ENCODE results near the gene KRTAP9-3. TPM values are rescaled to one million over a fixed set of nuclear protein-coding genes. Genes with fewer than 3 reads are reported as not detected.
"Not testable (repeated sequence)": the region's sequence is repeated elsewhere in the genome, so short reads cannot be mapped to it uniquely, and the experiment has no call there.

Gene KRTAP9-3, protein sequence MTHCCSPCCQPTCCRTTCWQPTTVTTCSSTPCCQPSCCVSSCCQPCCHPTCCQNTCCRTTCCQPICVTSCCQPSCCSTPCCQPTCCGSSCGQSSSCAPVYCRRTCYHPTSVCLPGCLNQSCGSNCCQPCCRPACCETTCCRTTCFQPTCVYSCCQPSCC
- total RNA-seq: not detected
- not detected for polyA plus RNA-seq
- long read RNA-seq, donor 1: 0 reads
- long read RNA-seq, donor 2: 0 reads
- long read RNA-seq, donor 3: 0 reads
- long read RNA-seq, donor 4: 0 reads
- long read RNA-seq, donor 5: 0 reads
- long read RNA-seq, donor 6: 0 reads
- long read RNA-seq, donor 7: 0 reads
- long read RNA-seq, donor 8: 0 reads
- long read RNA-seq, donor 9: 0 reads
- long read RNA-seq, donor 10: 0 reads

DNA sequence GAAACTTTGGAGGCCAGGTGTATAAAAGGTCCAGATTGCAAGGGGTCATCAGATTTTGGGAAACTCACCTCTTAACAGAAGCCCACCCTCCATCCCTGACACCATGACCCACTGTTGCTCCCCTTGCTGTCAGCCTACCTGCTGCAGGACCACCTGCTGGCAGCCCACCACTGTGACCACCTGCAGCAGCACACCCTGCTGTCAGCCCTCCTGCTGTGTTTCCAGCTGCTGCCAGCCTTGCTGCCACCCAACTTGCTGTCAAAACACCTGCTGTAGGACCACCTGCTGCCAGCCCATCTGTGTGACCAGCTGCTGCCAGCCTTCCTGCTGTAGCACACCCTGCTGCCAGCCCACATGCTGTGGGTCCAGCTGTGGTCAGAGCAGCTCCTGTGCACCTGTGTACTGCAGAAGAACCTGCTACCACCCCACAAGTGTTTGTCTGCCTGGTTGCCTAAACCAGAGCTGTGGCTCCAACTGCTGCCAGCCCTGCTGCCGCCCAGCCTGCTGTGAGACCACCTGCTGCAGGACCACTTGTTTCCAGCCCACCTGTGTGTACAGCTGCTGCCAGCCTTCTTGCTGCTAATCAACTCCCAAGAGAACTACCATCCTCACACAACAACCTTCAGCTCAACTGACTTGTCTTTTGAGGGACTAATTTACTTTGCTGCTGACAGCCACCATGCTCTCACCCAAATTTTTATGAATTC lies at the start of gene KRTAP9-3:
KRTAP9-3 (plus strand) TSS at position 51 of the 707 bp plus-strand sequence; CDS start at position 104, 53 bp downstream.
- H3K27ac ChIP-seq; intact Hi-C loops (cut with DNase I; ENCODE audit: low total_unique reads); H3K4me3 ChIP-seq; H3K9me3 ChIP-seq; H3K36me3 ChIP-seq; H3K4me1 ChIP-seq; DNase-seq: not testable (repeated sequence)
- H3K27me3 ChIP-seq: peaks cover 0 to 16% (median 11%) of the 10 kb centered on the region in 3 donors
- 81 to 100% (median 85%) methylated on average over 1 of the region's 1 CpG for WGBS, 5 donors

DNA sequence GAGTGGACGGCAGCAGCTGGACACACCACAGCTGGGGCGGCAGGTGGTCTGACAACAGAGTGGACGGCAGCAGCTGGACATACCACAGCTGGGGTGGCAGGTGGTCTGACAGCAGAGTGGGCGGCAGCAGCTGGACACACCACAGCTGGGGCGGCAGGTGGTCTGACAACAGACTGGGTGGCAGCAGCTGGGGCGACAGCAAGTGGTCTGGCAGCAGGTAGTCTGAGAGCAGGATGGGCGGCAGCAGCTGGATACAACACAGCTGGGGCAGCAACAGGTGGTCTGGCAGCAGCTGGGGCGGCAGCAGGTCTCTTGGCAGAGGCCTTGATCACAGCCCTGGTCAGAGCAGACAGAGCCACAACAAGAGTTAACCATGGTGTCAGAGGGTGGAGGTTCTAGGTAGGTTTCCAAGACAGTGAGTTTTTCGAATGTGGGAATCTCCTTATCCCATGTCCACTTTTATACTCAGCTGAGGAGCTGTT lies 47.7 kb upstream of the KRTAP9-3 start, which contains the start of gene KRTAP4-1:
KRTAP4-1 (minus strand) TSS at position 432 of the 482 bp plus-strand sequence; CDS start at position 375, 57 bp downstream.
- Histone ChIP-seq H3K27me3 (peaks cover 0 to 16% (median 9%) of the 10 kb centered on the region in 3 donors), H3K4me1 (no peaks in the 10 kb centered on the region), H3K9me3 (no peaks in the 10 kb centered on the region), H3K36me3 (no peaks in the 10 kb centered on the region), H3K4me3 (no peak within 1 kb of the TSS), H3K27ac (no peak within 1 kb of the TSS)
- no peak for DNase-seq
- intact Hi-C loops (cut with DNase I; ENCODE audit: low total_unique reads): no loop called here
- no peak for TF ChIP-seq POLR2A (IDR thresholded peaks at IDR 0.05)
- no peak for TF ChIP-seq EP300 (IDR thresholded peaks at IDR 0.05)
- TF ChIP-seq, protein P1, sequence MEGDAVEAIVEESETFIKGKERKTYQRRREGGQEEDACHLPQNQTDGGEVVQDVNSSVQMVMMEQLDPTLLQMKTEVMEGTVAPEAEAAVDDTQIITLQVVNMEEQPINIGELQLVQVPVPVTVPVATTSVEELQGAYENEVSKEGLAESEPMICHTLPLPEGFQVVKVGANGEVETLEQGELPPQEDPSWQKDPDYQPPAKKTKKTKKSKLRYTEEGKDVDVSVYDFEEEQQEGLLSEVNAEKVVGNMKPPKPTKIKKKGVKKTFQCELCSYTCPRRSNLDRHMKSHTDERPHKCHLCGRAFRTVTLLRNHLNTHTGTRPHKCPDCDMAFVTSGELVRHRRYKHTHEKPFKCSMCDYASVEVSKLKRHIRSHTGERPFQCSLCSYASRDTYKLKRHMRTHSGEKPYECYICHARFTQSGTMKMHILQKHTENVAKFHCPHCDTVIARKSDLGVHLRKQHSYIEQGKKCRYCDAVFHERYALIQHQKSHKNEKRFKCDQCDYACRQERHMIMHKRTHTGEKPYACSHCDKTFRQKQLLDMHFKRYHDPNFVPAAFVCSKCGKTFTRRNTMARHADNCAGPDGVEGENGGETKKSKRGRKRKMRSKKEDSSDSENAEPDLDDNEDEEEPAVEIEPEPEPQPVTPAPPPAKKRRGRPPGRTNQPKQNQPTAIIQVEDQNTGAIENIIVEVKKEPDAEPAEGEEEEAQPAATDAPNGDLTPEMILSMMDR (IDR thresholded peaks at IDR 0.05): no peak
- no peak for TF ChIP-seq POLR2AphosphoS5 (IDR thresholded peaks at IDR 0.05)
- 47 to 64% (median 62%) methylated on average over 6 to 9 of the region's 9 CpGs for WGBS, 5 donors

DNA sequence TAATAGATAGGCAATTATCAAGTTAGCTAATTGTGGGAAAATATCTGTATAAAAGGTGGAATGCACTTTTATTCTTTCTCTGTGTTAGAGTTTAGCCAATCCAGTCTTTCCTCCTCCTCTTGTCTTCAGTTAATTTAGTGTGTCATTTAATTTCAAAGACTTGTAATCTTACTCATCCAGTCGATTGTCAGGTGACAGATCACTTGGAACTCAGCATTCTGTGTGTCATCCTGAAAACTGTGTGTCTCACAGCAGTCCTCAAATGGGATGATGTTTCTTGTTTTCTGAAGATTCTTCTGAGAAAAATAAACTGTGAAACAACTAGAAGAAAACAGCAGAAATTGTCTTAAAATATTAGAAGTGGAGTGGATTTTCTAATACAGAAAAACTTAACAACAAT lies 47.2 kb upstream of the KRTAP9-3 start:
- Histone ChIP-seq H3K36me3 (no peaks in the 10 kb centered on the region), H3K27me3 (peaks cover 0 to 20% (median 12%) of the 10 kb centered on the region in 3 donors), H3K4me1 (no peaks in the 10 kb centered on the region), H3K27ac (no peak overlapping the region), H3K4me3 (no peak overlapping the region), H3K9me3 (no peaks in the 10 kb centered on the region)
- WGBS, 5 donors: 39 to 58% (median 50%) methylated on average over 1 of the region's 1 CpG
- intact Hi-C loops (cut with DNase I; ENCODE audit: low total_unique reads): no loop called here
- DNase-seq: no peak
- TF ChIP-seq, protein P1 (IDR thresholded peaks at IDR 0.05): no peak
- no peak for TF ChIP-seq EP300 (IDR thresholded peaks at IDR 0.05)
- no peak for TF ChIP-seq POLR2AphosphoS5 (IDR thresholded peaks at IDR 0.05)
- TF ChIP-seq POLR2A (IDR thresholded peaks at IDR 0.05): no peak

DNA sequence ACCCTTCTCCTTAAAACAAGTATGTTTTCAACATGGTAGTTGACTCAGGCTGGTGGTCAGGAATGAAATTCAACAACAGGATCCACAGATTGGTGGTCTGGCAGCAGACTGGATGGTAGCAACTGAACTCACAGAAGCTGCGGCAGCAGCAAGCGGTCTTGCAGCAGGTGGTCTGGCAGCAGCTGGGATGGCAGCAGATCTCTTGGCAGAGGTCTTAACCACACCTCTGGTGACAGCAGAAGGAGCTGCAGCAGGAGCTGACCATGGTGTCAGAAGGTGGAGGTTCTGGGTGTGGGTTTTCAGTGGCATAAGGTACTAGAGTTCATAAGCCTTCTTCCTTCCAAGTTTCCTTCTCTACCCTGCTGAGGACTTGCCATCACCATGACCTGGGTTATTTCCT lies 45.4 kb upstream of the KRTAP9-3 start:
- no peaks in the 10 kb centered on the region for H3K36me3 ChIP-seq
- peaks cover 0 to 25% (median 17%) of the 10 kb centered on the region in 3 donors for H3K27me3 ChIP-seq
- no peak overlapping the region for H3K27ac ChIP-seq
- 67 to 96% (median 84%) methylated on average over 2 of the region's 2 CpGs for WGBS, 5 donors
- no peaks in the 10 kb centered on the region for H3K4me1 ChIP-seq
- H3K9me3 ChIP-seq: no peaks in the 10 kb centered on the region
- intact Hi-C loops (cut with DNase I; ENCODE audit: low total_unique reads): no loop called here
- TF ChIP-seq POLR2AphosphoS5 (IDR thresholded peaks at IDR 0.05): no peak
- no peak for TF ChIP-seq EP300 (IDR thresholded peaks at IDR 0.05)
- no peak for TF ChIP-seq POLR2A (IDR thresholded peaks at IDR 0.05)
- TF ChIP-seq, protein P1 (IDR thresholded peaks at IDR 0.05): no peak
- no peak for DNase-seq
- H3K4me3 ChIP-seq: no peak overlapping the region

DNA sequence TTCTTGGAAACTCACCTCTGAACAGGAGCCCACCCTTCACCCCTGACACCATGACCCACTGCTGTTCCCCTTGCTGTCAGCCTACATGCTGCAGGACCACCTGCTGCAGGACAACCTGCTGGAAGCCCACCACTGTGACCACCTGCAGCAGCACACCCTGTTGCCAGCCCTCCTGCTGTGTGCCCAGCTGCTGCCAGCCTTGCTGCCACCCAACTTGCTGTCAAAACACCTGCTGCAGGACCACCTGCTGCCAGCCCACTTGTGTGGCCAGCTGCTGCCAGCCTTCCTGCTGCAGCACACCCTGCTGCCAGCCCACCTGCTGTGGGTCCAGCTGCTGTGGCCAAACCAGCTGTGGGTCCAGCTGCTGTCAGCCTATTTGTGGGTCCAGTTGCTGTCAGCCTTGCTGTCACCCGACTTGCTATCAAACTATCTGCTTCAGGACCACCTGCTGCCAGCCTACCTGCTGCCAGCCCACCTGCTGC lies 42.4 kb upstream of the KRTAP9-3 start, which contains the start of gene KRTAP9-1:
KRTAP9-1 (plus strand) TSS at position 51 of the 482 bp plus-strand sequence; CDS start at position 51, 0 bp downstream.
- H3K9me3 ChIP-seq; H3K27ac ChIP-seq; intact Hi-C loops (cut with DNase I; ENCODE audit: low total_unique reads); H3K4me3 ChIP-seq; H3K4me1 ChIP-seq; DNase-seq; H3K36me3 ChIP-seq: not testable (repeated sequence)
- H3K27me3 ChIP-seq: peaks cover 0 to 18% (median 9%) of the 10 kb centered on the region in 3 donors
- WGBS, 5 donors: 40 to 75% (median 60%) methylated on average over 1 of the region's 1 CpG; no CpG with 5 or more reads in 1 of the 5 donors
